Measurements from ENCODE around the gene ZNF45.

- TF ChIP-seq CTCF (IDR thresholded peaks at IDR 0.05) (no peak), POLR2A (IDR thresholded peaks at IDR 0.05) (no peak)
These were observed 51.2 kb downstream of the ZNF45 start, which contains the start of gene ZNF404 for GRCh38 chr19:43883864-43884263.

Data from sigmoid colon (tissue), 3 donors.